ENCODE data around the gene NECTIN4. TPM values are rescaled to one million over a fixed set of nuclear protein-coding genes. Genes with fewer than 3 reads are reported as not detected.

NECTIN4 gene
- total and polyA plus RNA-seq, 2 donors: 0.66 to 4.7 TPM

- H3K4me1 ChIP-seq (ENCODE audit: control insufficient read depth in 2 of 2, insufficient read depth in 2 of 2, low read length in 2 of 2): no peaks in the 10 kb centered on the region
- H3K27ac ChIP-seq (ENCODE audit: low read depth in 1 of 2, low read length in 1 of 2): no peak overlapping the region
- peaks cover 48 to 59% of the 10 kb centered on the region in 2 donors for H3K36me3 ChIP-seq (ENCODE audit: control insufficient read depth in 2 of 2, insufficient read depth in 2 of 2, low read length in 1 of 2)
These were observed 30.1 kb downstream of the NECTIN4 start for GRCh38 chr1:161059293-161059692.

DNA sequence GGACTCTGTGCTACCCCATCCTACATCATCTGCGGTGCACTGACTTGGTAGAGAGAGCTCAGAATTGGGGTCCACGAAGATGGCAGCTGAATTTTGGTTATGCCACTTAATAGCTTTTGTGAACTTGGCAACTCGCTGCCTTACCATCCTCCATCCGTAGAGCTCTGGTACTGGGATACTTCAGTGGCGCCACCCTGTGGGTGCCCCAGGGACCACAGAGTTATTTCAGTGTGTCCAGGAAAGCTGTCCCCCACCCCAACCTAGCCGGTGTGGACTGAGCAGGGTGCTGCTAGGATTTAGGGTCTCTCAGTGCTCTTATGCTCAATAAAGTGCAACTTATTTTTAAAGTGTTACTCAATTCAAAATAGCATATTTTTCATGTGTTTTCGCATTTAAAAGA, 34.6 kb downstream of the NECTIN4 start:
- H3K9me3 ChIP-seq (ENCODE audit: control insufficient read depth in 2 of 2, insufficient read depth in 1 of 2, low read length in 1 of 2): no peaks in the 10 kb centered on the region
- H3K4me3 ChIP-seq (ENCODE audit: low read length in 2 of 2): no peak overlapping the region
- peaks cover 82 to 83% of the 10 kb centered on the region in 2 donors for H3K36me3 ChIP-seq (ENCODE audit: control insufficient read depth in 2 of 2, insufficient read depth in 2 of 2, low read length in 1 of 2)
- no peak for DNase-seq (ENCODE audit: low read depth in 6 of 9, low spot score in 9 of 9)
- no peaks in the 10 kb centered on the region for H3K27me3 ChIP-seq (ENCODE audit: control insufficient read depth in 2 of 2, insufficient read depth in 1 of 2, low read length in 1 of 2)
- WGBS: 89% methylated on average over 7 of the region's 7 CpGs
- H3K27ac ChIP-seq (ENCODE audit: low read depth in 1 of 2, low read length in 1 of 2): no peak overlapping the region
- H3K4me1 ChIP-seq (ENCODE audit: control insufficient read depth in 2 of 2, insufficient read depth in 2 of 2, low read length in 2 of 2): no peaks in the 10 kb centered on the region

More at GRCh38 chr1:161059293-161059692, 30.1 kb downstream of the NECTIN4 start:
- H3K4me3 ChIP-seq (ENCODE audit: low read length in 2 of 2): no peak overlapping the region
- no peak for DNase-seq (ENCODE audit: low read depth in 6 of 9, low spot score in 9 of 9)
- no peaks in the 10 kb centered on the region for H3K27me3 ChIP-seq (ENCODE audit: control insufficient read depth in 2 of 2, insufficient read depth in 1 of 2, low read length in 1 of 2)
- WGBS: 97% methylated on average over 6 of the region's 6 CpGs
- no peaks in the 10 kb centered on the region for H3K9me3 ChIP-seq (ENCODE audit: control insufficient read depth in 2 of 2, insufficient read depth in 1 of 2, low read length in 1 of 2)

DNA sequence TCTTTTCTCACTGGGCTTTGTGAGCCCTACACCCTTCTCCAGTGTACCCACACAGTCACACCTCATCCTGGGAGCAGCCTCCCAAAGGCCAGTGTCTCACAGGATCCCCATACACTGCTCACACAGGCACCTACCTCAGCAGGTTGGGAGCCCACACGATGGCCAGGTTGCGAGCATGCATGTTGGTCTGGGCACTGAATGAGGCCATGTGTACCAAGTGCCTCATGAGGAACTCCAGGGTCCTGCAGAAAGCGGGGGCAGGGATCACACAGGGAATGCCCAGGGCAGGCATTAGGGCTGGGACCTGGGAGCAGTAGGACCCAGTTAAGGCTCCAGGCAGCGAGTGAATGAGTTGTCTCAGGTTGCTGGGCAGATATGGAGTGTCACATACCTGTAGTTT, 35.1 kb downstream of the NECTIN4 start:
- peaks cover 82 to 83% of the 10 kb centered on the region in 2 donors for H3K36me3 ChIP-seq (ENCODE audit: control insufficient read depth in 2 of 2, insufficient read depth in 2 of 2, low read length in 1 of 2)
- H3K4me1 ChIP-seq (ENCODE audit: control insufficient read depth in 2 of 2, insufficient read depth in 2 of 2, low read length in 2 of 2): no peaks in the 10 kb centered on the region
- DNase-seq (ENCODE audit: low read depth in 6 of 9, low spot score in 9 of 9): no peak
- no peaks in the 10 kb centered on the region for H3K27me3 ChIP-seq (ENCODE audit: control insufficient read depth in 2 of 2, insufficient read depth in 1 of 2, low read length in 1 of 2)
- 93% methylated on average over 4 of the region's 4 CpGs for WGBS
- no peaks in the 10 kb centered on the region for H3K9me3 ChIP-seq (ENCODE audit: control insufficient read depth in 2 of 2, insufficient read depth in 1 of 2, low read length in 1 of 2)
- H3K4me3 ChIP-seq (ENCODE audit: low read length in 2 of 2): no peak overlapping the region
- no peak overlapping the region for H3K27ac ChIP-seq (ENCODE audit: low read depth in 1 of 2, low read length in 1 of 2)

- Histone ChIP-seq H3K27ac (ENCODE audit: low read depth in 1 of 2, low read length in 1 of 2) (no peak overlapping the region), H3K36me3 (ENCODE audit: control insufficient read depth in 2 of 2, insufficient read depth in 2 of 2, low read length in 1 of 2) (peaks cover 85 to 92% of the 10 kb centered on the region in 2 donors), H3K27me3 (ENCODE audit: control insufficient read depth in 2 of 2, insufficient read depth in 1 of 2, low read length in 1 of 2) (no peaks in the 10 kb centered on the region), H3K4me3 (ENCODE audit: low read length in 2 of 2) (no peak overlapping the region), H3K9me3 (ENCODE audit: control insufficient read depth in 2 of 2, insufficient read depth in 1 of 2, low read length in 1 of 2) (peaks cover 0 to 1% of the 10 kb centered on the region in 2 donors), H3K4me1 (ENCODE audit: control insufficient read depth in 2 of 2, insufficient read depth in 2 of 2, low read length in 2 of 2) (no peaks in the 10 kb centered on the region)
- WGBS: 97% methylated on average over 3 of the region's 3 CpGs
- no peak for DNase-seq (ENCODE audit: low read depth in 6 of 9, low spot score in 9 of 9)
These were observed 36.5 kb downstream of the NECTIN4 start for GRCh38 chr1:161052899-161053298.

DNA sequence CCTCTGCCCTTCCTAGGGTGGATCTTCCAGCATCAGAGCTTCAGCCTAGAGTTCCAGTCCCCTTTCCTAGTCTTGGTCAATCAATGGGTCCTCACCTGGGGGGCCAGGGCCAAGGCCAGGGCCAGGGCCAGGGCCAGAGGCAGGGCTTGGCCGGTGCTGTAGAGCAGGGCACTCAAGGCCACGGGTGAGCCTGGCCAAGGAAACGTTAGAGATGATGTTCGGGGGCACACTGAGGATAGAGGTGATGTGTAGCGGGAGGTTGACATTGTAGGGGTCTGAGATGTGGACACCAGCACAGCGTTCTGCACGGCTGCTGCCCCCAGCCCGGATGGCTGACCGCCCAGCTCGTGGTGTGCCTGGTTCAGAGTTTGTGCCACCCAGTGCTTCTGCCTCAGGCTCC, 38.1 kb downstream of the NECTIN4 start:
- H3K27me3 ChIP-seq (ENCODE audit: control insufficient read depth in 2 of 2, insufficient read depth in 1 of 2, low read length in 1 of 2): no peaks in the 10 kb centered on the region
- peaks cover 4 to 5% of the 10 kb centered on the region in 2 donors for H3K4me1 ChIP-seq (ENCODE audit: control insufficient read depth in 2 of 2, insufficient read depth in 2 of 2, low read length in 2 of 2)
- H3K4me3 ChIP-seq (ENCODE audit: low read length in 2 of 2): no peak overlapping the region
- DNase-seq (ENCODE audit: low read depth in 6 of 9, low spot score in 9 of 9): no peak
- peaks cover 78 to 80% of the 10 kb centered on the region in 2 donors for H3K36me3 ChIP-seq (ENCODE audit: control insufficient read depth in 2 of 2, insufficient read depth in 2 of 2, low read length in 1 of 2)
- H3K27ac ChIP-seq (ENCODE audit: low read depth in 1 of 2, low read length in 1 of 2): no peak overlapping the region
- H3K9me3 ChIP-seq (ENCODE audit: control insufficient read depth in 2 of 2, insufficient read depth in 1 of 2, low read length in 1 of 2): peaks cover 0 to 2% of the 10 kb centered on the region in 2 donors
- WGBS: 98% methylated on average over 10 of the region's 10 CpGs

GRCh38 chr1:161048949-161049722, 40.2 kb downstream of the NECTIN4 start:
- WGBS: 98% methylated on average over 5 of the region's 5 CpGs
- DNase-seq (ENCODE audit: low read depth in 6 of 9, low spot score in 9 of 9): no peak
- H3K4me3 ChIP-seq (ENCODE audit: low read length in 2 of 2): no peak overlapping the region
- H3K27me3 ChIP-seq (ENCODE audit: control insufficient read depth in 2 of 2, insufficient read depth in 1 of 2, low read length in 1 of 2): no peaks in the 10 kb centered on the region
- no peak overlapping the region for H3K27ac ChIP-seq (ENCODE audit: low read depth in 1 of 2, low read length in 1 of 2)
- H3K9me3 ChIP-seq (ENCODE audit: control insufficient read depth in 2 of 2, insufficient read depth in 1 of 2, low read length in 1 of 2): peaks cover 0 to 2% of the 10 kb centered on the region in 2 donors
- H3K4me1 ChIP-seq (ENCODE audit: control insufficient read depth in 2 of 2, insufficient read depth in 2 of 2, low read length in 2 of 2): peaks cover 8 to 9% of the 10 kb centered on the region in 2 donors
- H3K36me3 ChIP-seq (ENCODE audit: control insufficient read depth in 2 of 2, insufficient read depth in 2 of 2, low read length in 1 of 2): peaks cover 62% of the 10 kb centered on the region in 2 donors

DNA sequence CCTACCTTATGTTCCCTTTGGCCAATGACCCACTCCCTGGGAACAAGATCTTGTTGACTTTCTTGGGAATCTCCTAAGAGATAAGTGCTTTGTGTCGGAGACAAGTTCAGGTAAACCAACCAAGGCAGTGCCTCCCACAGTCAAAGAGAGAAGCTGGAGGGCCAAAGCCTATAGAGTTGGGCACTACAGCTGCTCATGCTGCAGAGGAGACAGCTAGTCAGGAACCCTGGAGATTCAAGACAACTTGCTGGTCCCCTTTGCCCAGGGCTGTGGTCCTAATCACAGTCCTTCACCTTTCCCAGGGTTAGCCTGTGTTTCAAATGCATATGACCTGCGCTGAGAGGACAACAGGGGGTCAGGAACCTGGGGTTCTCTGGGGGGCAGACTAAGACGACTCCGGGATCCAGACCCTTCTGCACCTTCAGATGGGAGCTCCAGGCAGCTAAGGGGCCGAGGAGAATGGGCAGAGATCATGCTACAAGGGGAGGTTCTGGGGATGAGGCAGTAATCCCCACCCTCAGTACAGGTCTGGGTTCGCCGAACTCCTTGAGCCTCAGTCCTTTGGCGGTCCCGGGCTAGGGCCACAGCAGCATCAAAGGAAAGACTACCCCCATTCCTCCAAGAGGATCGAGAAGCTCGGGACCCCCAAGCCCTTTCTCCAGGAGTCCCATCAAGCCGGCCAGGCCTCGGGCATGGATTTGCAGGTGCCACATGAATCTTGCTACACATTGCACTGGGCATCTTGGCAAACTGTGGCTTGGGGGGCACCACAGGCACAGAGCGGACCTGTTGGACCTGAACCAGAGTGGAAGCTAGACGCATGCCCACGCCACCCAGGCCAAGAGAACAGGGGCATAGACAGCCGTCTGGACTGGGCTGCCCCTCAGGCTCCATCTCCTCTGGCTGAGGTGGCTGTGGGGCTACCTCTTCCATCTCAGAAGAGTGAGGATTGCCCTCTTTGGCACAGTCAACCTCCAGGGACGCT, 41.6 kb downstream of the NECTIN4 start:
- no peak overlapping the region for H3K27ac ChIP-seq (ENCODE audit: low read depth in 1 of 2, low read length in 1 of 2)
- no peaks in the 10 kb centered on the region for H3K27me3 ChIP-seq (ENCODE audit: control insufficient read depth in 2 of 2, insufficient read depth in 1 of 2, low read length in 1 of 2)
- H3K9me3 ChIP-seq (ENCODE audit: control insufficient read depth in 2 of 2, insufficient read depth in 1 of 2, low read length in 1 of 2): peaks cover 0 to 2% of the 10 kb centered on the region in 2 donors
- H3K4me1 ChIP-seq (ENCODE audit: control insufficient read depth in 2 of 2, insufficient read depth in 2 of 2, low read length in 2 of 2): peaks cover 10 to 16% of the 10 kb centered on the region in 2 donors
- no peak for DNase-seq (ENCODE audit: low read depth in 6 of 9, low spot score in 9 of 9)
- H3K4me3 ChIP-seq (ENCODE audit: low read length in 2 of 2): no peak overlapping the region
- peaks cover 53 to 55% of the 10 kb centered on the region in 2 donors for H3K36me3 ChIP-seq (ENCODE audit: control insufficient read depth in 2 of 2, insufficient read depth in 2 of 2, low read length in 1 of 2)
- whole genome bisulfite sequencing: 98% methylated on average over 18 of the region's 18 CpGs

- peak overlapping the region; percentile 79 to 85 for H3K4me3 ChIP-seq (ENCODE audit: low read length in 2 of 2)
These were observed 42.6 kb downstream of the NECTIN4 start for GRCh38 chr1:161046605-161047228.

More at GRCh38 chr1:161046605-161047228, 42.6 kb downstream of the NECTIN4 start:
- H3K4me1 ChIP-seq (ENCODE audit: control insufficient read depth in 2 of 2, insufficient read depth in 2 of 2, low read length in 2 of 2): peaks cover 10 to 24% of the 10 kb centered on the region in 2 donors
- peak in 1 of 9 donors; percentile 35 for DNase-seq (ENCODE audit: low read depth in 6 of 9, low spot score in 9 of 9)
- H3K27ac ChIP-seq (ENCODE audit: low read depth in 1 of 2, low read length in 1 of 2): peak overlapping the region; percentile 93 to 98
- H3K27me3 ChIP-seq (ENCODE audit: control insufficient read depth in 2 of 2, insufficient read depth in 1 of 2, low read length in 1 of 2): no peaks in the 10 kb centered on the region
- peaks cover 0 to 2% of the 10 kb centered on the region in 2 donors for H3K9me3 ChIP-seq (ENCODE audit: control insufficient read depth in 2 of 2, insufficient read depth in 1 of 2, low read length in 1 of 2)
- WGBS: 73% methylated on average over 2 of the region's 2 CpGs
- H3K36me3 ChIP-seq (ENCODE audit: control insufficient read depth in 2 of 2, insufficient read depth in 2 of 2, low read length in 1 of 2): peaks cover 53 to 56% of the 10 kb centered on the region in 2 donors
